ENCODE measurements around the gene PPP1R15B. TPM values are rescaled to one million over a fixed set of nuclear protein-coding genes. Genes with fewer than 3 reads are reported as not detected.
A peak's percentile ranks its signal among the peaks of the same experiment; 100 is the strongest.

The PPP1R15B gene
- polyA plus RNA-seq, 1 donor, result 44.1 TPM

DNA sequence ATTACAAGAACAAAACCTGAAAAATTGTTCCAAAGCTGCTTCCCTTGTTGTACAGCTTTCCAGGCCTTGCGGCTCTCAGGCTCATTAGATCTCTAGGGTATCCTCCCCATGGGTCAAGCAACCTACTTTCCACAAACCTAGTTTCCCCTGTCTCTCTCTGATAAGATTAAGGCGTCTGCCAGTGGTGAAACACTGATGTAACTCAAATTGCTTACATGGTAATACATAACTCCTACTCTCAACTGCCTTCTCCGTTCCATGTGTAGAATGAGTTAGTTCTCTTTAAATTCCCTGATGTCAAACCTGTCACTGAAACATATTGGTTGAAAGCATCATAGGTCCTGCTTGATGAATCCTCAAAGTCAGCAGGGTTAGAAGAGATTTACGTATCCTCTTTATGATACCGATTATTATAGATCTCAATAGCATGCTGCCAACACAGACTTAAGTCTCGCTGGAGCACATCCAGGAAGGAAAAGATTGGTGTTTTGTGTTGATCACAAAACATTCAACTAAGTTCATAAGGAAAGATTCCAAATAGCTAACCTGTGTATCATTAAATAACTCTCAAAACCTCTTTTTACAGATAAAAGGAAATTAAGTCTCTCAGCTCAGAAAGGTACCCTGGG lies 10.6 kb downstream of the PPP1R15B start:
- DNase-seq, result no peak

DNA sequence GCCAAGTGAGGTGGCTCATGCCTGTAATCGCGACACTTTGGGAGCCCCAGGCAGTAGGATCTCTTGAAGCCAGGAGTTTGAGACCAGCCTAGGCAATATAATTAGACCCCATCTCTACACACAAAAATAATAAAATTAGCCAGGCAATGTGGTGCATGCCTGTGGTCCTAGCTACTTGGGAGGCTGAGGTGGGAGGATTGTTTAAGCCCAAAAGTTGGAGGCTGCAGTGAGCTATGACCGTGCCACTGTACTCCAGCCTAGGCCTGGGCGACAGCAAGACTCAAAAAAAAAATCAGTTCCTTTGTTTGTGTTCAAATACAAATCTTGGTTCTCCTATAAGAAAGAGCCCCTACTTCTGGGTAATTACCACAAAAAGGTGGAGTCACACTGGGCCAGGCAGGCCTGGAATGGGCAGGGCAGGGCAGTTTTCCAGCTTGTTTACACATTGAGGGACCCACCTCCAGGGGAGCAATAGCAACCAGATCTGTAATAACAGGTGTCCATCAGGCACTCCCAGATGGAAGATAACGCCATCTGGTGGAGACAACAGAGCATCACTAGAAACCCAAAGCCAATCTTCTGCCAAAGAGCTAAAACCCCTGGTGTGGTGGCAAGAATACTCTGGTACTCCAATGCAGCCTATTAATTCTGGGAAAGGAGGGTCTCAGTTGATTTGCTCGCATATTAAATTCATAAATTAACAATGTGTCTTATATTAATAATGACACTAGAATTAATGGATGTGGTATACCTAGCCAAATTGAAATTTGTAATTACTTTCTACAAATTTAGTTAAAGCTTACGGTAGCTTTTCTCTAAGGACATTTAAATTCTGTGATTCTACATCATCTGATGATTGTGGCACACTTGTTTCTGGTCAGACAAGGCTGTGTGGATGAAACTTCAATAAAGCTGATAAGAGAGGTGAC lies 13.2 kb downstream of the PPP1R15B start:
- peak; percentile 67 for DNase-seq

DNA sequence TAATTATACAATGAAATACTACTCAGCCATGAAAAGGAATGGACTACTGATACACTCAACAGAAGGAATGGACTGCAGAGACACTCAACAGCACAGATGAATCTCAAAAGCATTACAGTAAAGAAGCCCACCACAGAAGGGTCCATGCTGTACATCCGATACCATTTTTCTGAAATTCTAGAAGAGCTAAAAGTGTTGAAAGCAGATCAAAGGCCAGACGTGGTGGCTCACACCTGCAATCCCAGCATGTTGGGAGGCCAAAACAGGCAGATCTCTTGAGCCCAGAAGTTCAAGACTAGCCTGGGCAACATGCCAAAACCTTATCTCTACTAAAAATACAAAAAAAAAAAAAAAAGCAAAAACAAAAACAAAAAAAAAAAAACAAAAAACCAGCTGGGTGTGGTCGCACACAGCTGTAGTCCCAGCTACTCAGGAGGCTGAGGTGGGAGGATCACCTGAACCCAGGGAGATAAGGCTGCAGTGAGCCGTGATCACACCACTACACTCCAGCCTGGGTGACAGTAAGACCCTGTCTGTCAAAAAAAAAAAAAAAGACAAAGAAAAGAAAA lies 15.5 kb downstream of the PPP1R15B start:
- no peak for DNase-seq

GRCh38 chr1:204391629-204392028 lies 20.0 kb downstream of the PPP1R15B start:
- DNase-seq, result no peak

GRCh38 chr1:204390751-204391466 lies 20.7 kb downstream of the PPP1R15B start:
- no peak for DNase-seq

- DNase-seq, result no peak
Observed at GRCh38 chr1:204385727-204386126, 25.9 kb downstream of the PPP1R15B start.

DNA sequence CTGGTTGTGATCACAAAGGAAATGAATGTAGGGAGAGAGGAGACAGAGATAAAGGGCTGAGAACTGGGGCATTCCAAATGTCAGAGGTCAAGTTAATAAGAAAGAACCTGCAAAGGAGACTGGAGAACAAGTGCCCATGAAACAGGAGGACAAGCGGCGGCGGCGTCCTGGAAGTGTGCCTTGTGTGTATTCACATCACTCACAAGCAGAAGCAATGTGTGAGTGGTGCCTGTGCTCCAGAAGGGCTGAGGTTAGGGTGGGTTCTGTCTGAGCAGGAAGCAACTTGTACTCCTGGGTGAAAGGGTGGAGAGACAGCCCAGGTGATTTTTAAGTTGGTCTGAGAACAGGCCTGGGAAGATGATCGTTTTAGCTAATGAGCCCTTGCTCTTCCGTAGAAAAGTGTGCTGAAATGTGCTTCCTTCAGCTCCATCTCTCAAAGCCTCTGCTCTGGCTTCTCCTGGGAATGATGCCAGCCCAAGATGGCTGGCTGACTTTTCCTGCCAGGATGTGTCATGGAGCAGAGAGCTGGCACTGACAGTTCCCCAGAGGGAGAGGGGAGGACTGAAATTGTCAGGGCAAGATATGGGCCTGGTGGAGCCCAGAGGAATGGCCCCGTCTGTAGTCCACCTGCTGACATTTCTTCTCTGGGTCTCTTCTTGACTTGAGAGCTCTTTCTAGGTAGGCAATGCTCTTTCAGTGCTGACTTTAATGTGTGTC lies 26.8 kb downstream of the PPP1R15B start:
- DNase-seq, result no peak

DNA sequence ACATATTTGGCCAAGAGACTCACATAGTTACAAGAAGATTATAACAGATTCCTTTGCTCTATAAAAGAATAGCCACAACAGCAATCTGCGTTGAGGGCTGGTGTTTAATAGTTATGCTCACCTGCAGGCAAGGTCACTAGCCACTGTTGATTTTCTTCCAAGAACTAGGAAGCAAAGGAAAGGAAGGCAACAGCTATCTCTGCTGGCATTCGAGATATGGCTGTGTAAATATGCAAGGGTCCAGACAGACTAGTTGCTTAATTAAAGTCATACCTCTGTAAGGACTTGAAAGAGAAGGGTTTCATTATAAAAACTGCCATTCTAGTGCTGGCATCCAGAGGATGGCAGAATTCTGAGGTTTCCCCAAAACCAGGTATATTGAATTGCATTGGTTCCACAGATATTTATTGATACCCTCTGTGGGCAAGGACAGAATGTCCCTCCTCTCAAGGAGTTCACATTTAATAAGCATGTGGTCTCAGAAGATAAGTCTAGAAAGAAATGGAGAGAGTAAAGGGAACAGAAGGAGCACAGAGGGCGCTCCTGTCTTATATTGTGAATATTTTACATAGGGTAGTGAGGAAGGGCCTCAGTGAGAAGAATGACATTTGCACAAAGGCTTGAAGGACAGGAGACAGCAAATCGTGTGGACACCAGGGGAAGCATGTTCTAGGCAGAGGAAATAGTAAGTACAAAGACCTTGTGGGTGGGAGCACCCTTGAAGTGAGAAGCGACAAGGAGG lies 28.3 kb downstream of the PPP1R15B start:
- no peak for DNase-seq

GRCh38 chr1:204382714-204383083 lies 28.9 kb downstream of the PPP1R15B start:
- DNase-seq, result no peak

DNA sequence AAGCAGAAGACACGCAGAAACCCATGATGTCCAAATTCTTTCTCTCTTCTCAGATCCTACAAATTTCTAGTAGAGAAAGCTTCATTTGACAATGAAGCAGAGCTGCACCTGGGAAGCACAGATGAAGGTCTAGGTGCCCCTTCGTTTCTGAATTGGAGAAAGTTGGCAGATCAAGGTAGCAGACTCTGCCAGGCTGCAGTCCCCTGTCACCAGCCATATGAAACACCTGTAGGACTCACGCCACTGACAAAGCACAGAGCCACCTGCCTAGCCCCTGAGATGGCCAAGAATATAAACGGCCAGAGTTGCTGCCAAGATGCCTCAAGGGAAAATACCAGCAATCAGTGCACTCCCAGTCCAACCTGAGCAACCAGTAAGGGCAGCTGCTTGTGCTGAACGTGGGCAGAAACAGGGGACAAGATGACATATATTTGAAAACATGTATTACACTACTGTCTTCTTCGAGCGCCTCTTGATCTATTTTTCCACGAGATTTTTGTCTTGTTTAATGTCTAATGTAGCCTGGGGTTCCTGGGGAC lies 31.3 kb downstream of the PPP1R15B start:
- no peak for DNase-seq

DNA sequence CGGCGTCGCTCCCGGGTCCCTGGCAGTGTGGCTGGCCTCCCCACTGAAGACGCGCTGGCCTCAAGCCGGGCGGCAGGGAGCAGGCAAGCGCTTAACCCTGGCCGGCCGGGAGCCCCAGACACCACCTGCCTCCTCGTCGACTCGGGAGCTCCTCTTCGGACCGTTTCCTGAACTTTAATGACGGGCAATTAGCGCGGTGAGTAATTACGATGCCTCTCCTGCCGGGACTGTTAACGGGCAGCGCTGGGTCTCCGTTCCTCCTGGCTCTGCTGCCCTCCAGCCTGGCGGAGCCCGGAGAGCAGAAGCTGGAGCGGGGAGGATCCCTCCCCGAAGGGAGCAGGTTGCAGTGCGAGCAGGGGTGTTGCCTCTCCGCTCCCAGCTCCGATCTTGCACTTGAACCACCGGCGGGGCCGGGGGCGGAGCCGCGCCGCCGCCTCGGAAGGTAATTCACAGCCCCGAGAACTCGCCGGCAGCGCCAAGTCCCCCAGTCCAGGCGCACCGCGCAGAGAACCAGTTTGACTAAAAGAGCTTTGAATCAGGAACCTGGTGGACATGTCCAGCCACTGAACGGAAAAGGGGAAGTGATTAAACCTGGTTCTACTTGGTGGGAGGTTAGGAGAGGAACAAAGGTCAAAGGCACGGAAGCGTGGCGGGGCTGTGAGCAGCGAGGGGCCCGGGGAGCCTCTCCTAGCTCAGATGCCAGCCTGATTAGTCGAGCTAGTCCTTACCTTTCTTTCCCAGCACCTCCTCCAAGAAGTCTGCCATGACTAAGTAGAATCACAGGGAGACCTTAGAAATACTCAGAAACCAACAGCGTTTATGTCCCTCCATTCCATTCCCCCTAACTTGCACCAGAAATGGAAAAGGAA lies 33.6 kb downstream of the PPP1R15B start:
- DNase-seq, result peak; percentile 46

DNA sequence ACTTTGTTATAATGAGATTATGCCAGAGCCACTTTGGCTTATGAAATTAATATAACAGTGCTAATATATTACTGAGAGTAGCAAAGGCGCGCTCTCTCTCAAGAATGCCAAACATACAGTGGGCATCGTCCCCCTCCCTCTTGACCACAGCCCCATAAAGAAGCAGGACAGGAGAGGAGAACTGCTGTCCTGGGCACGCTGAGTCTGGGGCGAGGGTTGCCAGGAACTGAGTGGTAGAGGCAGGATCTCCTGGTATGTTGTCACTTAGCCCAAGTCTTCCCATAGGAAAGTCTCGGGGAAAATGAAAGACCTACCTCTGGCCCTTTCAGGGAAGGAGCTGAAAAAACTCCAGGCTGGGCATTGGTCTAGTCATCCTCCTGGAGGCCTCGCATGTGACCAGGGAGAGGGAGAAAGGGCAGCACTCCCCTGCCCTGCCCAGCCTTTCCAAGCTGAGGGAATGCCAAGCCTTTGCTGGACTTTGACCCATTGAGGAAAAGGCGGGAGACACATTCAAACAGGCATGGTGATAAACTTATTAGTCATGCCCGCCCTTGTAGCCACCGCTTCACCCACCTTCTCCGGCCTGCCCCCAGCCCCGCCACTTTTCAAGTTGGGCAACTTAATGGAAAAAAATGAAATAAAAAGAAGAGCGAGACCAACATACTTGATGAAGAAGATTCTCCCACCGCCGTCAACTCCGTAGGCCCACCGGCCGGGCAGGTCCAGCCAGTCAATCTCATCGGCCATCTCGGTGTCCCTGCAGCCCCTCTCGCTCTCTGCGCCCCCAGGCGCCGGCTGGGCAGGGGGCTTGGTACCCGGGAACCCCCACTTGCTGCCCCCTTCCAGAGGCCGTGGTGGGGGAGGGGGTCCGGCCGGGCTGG lies 34.5 kb downstream of the PPP1R15B start:
- DNase-seq, result no peak

GRCh38 chr1:204376465-204376864 lies 35.2 kb downstream of the PPP1R15B start:
- no peak for DNase-seq

DNA sequence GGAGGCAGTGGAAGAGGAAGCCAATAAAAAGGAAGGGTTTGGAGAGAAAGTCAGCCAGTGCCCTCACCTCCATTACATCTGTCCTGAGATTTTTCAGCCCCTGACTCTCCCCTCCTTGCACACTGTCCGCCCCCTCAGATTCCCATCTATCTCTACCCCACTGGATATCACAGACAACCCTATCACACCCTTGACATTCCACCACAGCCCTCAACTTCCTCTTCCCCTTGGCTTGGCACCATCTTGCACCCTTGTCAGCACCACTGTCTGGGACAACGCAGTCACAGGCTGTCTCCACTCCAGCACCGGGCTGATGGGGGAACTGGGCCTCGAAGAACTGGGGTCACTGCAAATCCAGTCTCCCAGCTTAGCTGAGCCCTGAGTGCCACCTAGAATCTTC lies 37.7 kb downstream of the PPP1R15B start:
- DNase-seq, result no peak

- no peak for DNase-seq
Observed at GRCh38 chr1:204370176-204370575, 41.4 kb downstream of the PPP1R15B start.

GRCh38 chr1:204368996-204369726 lies 42.5 kb downstream of the PPP1R15B start:
- DNase-seq, result no peak

- no peak for DNase-seq
Observed at GRCh38 chr1:204367956-204368355, 43.7 kb downstream of the PPP1R15B start.

All from left kidney (tissue), 2 donors.